Fibroblast of lung (primary cell): ENCODE measurements around the gene SMCO2. TPM values are rescaled to one million over a fixed set of nuclear protein-coding genes. Genes with fewer than 3 reads are reported as not detected.

Experiments used
- DNase-seq, 2 donors: peaks; one replicate each; pipeline versions ENCODE4 v3.0.0 to v3.0.0-alpha.2; 2010; ENCODE audit warnings: low read depth in 2 of 2
- H2AFZ ChIP-seq: 2 replicates; pipeline ENCODE4 v1.5.1; 2012; ENCODE audit warnings: low read length, control low read depth, inconsistent platforms
- H3K27ac ChIP-seq: 2 replicates; pipeline ENCODE4 v1.5.1; 2011; ENCODE audit warnings: low read length, control low read depth; ENCODE audit not compliant: insufficient read depth
- H3K27me3 ChIP-seq: 2 replicates; pipeline ENCODE4 v1.5.1; 2011; ENCODE audit warnings: mild to moderate bottlenecking, low read length; ENCODE audit not compliant: control insufficient read depth, insufficient read depth
- H3K36me3 ChIP-seq: 2 replicates; pipeline ENCODE4 v1.5.1; 2011; ENCODE audit warnings: low read length; ENCODE audit not compliant: control insufficient read depth, insufficient read depth
- H3K4me1 ChIP-seq: 2 replicates; pipeline ENCODE4 v1.5.1; 2011; ENCODE audit warnings: low read length; ENCODE audit not compliant: control insufficient read depth, insufficient read depth; ENCODE audit errors: extremely low read depth
- H3K4me2 ChIP-seq: 2 replicates; pipeline ENCODE4 v1.5.1; 2011; ENCODE audit warnings: low read length, control low read depth; ENCODE audit not compliant: insufficient read depth; ENCODE audit errors: extremely low read depth
- H3K4me3 ChIP-seq, 4 experiments: fragments of 200-600 bp in 1 of 4; sonication (generic) in 1 of 4; replicated peaks in 1 of 4; 2 replicates each; pipeline ENCODE4 v1.5.1; 2011 to 2016; ENCODE audit warnings: low read length in 4 of 4, low read depth in 3 of 4, mild to moderate bottlenecking in 3 of 4, control low read depth in 2 of 4, inconsistent platforms in 1 of 4, mixed read lengths in 1 of 4; ENCODE audit not compliant: insufficient read depth in 1 of 4; ENCODE audit errors: control extremely low read depth in 1 of 4
- H3K79me2 ChIP-seq: 2 replicates; pipeline ENCODE4 v1.5.1; 2012; ENCODE audit warnings: mild to moderate bottlenecking, low read length, inconsistent platforms; ENCODE audit not compliant: control insufficient read depth, insufficient read depth
- H3K9ac ChIP-seq: 2 replicates; pipeline ENCODE4 v1.5.1; 2011; ENCODE audit warnings: mild to moderate bottlenecking, low read length, control low read depth; ENCODE audit not compliant: insufficient read depth
- H3K9me3 ChIP-seq: 2 replicates; pipeline ENCODE4 v1.5.1; 2012; ENCODE audit warnings: low read depth, low read length; ENCODE audit not compliant: control insufficient read depth, insufficient read depth
- H4K20me1 ChIP-seq: 2 replicates; pipeline ENCODE4 v1.5.1; 2011; ENCODE audit warnings: low read length; ENCODE audit not compliant: control insufficient read depth, insufficient read depth; ENCODE audit errors: extremely low read depth
- CTCF ChIP-seq, 2 donors: IDR thresholded peaks in 1 of 2; conservative IDR thresholded peaks in 1 of 2; 1 replicate in 1 of 2; 2 replicates in 1 of 2; pipeline ENCODE4 v1.5.1; 2011 to 2012; ENCODE audit warnings: low read length in 2 of 2, control low read depth in 1 of 2, inconsistent platforms in 1 of 2, low read depth in 1 of 2, mild to moderate bottlenecking in 1 of 2
- EZH2 ChIP-seq: IDR thresholded peaks from 2 replicates; pipeline ENCODE4 v1.5.1; 2012; ENCODE audit warnings: low read length, control low read depth, mild to moderate bottlenecking; ENCODE audit errors: missing control alignments
- polyA plus RNA-seq, 2 donors: library from polyadenylated mRNA; depleted of rRNA in 1 of 2; stranded (reverse) in 1 of 2; unstranded in 1 of 2; fragments of >200 nt; gene quantifications; 2 replicates each; pipeline ENCODE4 v1.2.1, GENCODE V29; 2011 to 2012; ENCODE audit warnings: missing spikeins in 1 of 2
- total RNA-seq: library from RNA; depleted of rRNA; stranded (reverse); fragments of >200 nt; gene quantifications from 2 replicates; pipeline ENCODE4 v1.2.1, GENCODE V29; 2014

SMCO2 gene
- total and polyA plus RNA-seq, 2 donors (not counting 1 experiment from before 2014, with no cell fraction given), result not detected

- Histone ChIP-seq H3K9me3 (no peaks in the 10 kb centered on the region), H3K27ac (no peak overlapping the region), H3K4me1 (peaks cover 6% of the 10 kb centered on the region), H3K9ac (no peak overlapping the region), H3K4me2 (no peak overlapping the region), H3K4me3 (no peak overlapping the region), H3K36me3 (no peaks in the 10 kb centered on the region), H3K79me2 (peaks cover 26% of the 10 kb centered on the region), H3K27me3 (no peaks in the 10 kb centered on the region), H2AFZ (no peak overlapping the region), H4K20me1 (no peaks in the 10 kb centered on the region)
- no peak for TF ChIP-seq EZH2
- TF ChIP-seq CTCF (conservative IDR thresholded peaks at IDR 0.05 in 1 of 2, IDR thresholded peaks at IDR 0.05 in 1 of 2; ENCODE audit: low read depth in 1 of 2, low read length in 2 of 2), result no peak
- no peak for DNase-seq
These were observed 75.4 kb downstream of the SMCO2 start for GRCh38 chr12:27521981-27522380.

GRCh38 chr12:27523305-27523641, 76.7 kb downstream of the SMCO2 start:
- Histone ChIP-seq H3K9me3 (no peaks in the 10 kb centered on the region), H4K20me1 (no peaks in the 10 kb centered on the region), H2AFZ (peak overlapping the region; percentile 44), H3K4me3 (peak overlapping the region; percentile 58 to 93 (median 84)), H3K4me1 (peaks cover 6% of the 10 kb centered on the region), H3K36me3 (no peaks in the 10 kb centered on the region), H3K79me2 (peaks cover 39% of the 10 kb centered on the region), H3K27me3 (no peaks in the 10 kb centered on the region), H3K27ac (peak overlapping the region; percentile 89), H3K9ac (peak overlapping the region; percentile 79), H3K4me2 (peak overlapping the region; percentile 70)
- TF ChIP-seq EZH2 (no peak), CTCF (conservative IDR thresholded peaks at IDR 0.05 in 1 of 2, IDR thresholded peaks at IDR 0.05 in 1 of 2; ENCODE audit: low read depth in 1 of 2, low read length in 2 of 2) (no peak)
- DNase-seq, result no peak

- H2AFZ ChIP-seq, result peak within 1 kb of the TSS; percentile 68
- peak within 1 kb of the TSS; percentile 79 for H3K9ac ChIP-seq
- H3K4me3 ChIP-seq, result peak within 1 kb of the TSS; percentile 82 to 93 (median 84)
- peaks cover 6% of the 10 kb centered on the region for H3K4me1 ChIP-seq
- H3K4me2 ChIP-seq, result peak within 1 kb of the TSS; percentile 86
- DNase-seq, result peak; percentile 97 to 98
- no peaks in the 10 kb centered on the region for H3K27me3 ChIP-seq
- H3K27ac ChIP-seq, result peak within 1 kb of the TSS; percentile 89
- no peaks in the 10 kb centered on the region for H3K9me3 ChIP-seq
- no peaks in the 10 kb centered on the region for H3K36me3 ChIP-seq
- no peaks in the 10 kb centered on the region for H4K20me1 ChIP-seq
- TF ChIP-seq CTCF (conservative IDR thresholded peaks at IDR 0.05 in 1 of 2, IDR thresholded peaks at IDR 0.05 in 1 of 2; ENCODE audit: low read depth in 1 of 2, low read length in 2 of 2) (peak in 1 of 2 donors; percentile 44), EZH2 (no peak)
- H3K79me2 ChIP-seq, result peaks cover 45% of the 10 kb centered on the region
These were observed 77.3 kb downstream of the SMCO2 start, which contains the start of gene PPFIBP1 for GRCh38 chr12:27523642-27524493. Gene PPFIBP1 (plus strand): TSS chr12:27524206. CDS start chr12:27633397, 109,191 bp downstream.
